Stimulated activated CD8-positive, alpha-beta memory T cell treated with anti-CD3 and anti-CD28 coated beads, Interleukin-7, amount 100 ng/mL, for 24 hours (primary cell): ENCODE measurements around the gene INPP4B.
"Not testable (repeated sequence)": the region's sequence is repeated elsewhere in the genome, so short reads cannot be mapped to it uniquely, and the experiment has no call there.

ENCODE experiments used
- DNase-seq: peaks from one replicate; pipeline ENCODE4 v3.0.0-alpha.2; 2020; ENCODE audit warnings: low read depth

INPP4B gene

DNA sequence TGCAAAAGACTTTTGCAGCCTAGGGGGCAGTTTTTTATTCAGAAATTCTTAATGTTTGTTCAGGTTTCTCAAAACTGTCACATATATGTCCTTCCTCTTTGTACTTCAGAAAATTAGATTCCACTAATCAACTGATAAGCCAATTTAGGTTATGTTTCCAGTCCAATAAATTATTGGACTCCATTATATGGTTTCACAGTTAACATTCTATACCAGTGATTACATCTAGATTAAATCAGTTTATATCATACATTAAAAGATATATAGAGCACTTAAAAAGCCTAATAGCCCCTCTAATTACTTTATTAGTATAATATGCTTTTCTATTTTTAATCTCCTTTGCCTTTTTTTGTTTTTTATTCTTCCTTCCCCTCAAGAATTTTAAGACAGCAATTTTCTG is 434.1 kb downstream of the INPP4B start:
- no peak for DNase-seq

DNA sequence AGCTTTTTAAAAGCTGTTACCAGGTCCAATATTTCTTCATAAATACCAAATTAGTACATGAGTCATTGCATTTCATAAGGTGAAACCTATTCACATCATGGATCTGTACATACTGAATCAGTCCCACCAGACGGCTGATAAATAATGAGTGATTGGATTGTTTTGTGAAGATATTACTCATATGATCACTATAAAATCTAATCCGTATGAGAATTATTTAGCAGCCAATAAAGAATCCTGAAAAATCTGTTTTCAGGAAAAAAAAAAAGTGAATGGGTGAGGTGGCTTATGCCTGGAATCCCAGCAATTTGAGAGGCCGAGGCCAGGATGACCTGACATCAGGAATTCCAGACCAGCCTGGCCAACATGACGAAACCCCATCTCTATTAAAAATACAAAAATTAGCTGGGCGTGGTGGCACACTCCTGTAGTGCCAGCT is 438.1 kb downstream of the INPP4B start:
- no peak for DNase-seq

GRCh38 chr4:142407596-142407995 is 438.5 kb downstream of the INPP4B start:
- DNase-seq = no peak

- DNase-seq = no peak
These were observed 439.1 kb downstream of the INPP4B start for GRCh38 chr4:142406917-142407501.

DNA sequence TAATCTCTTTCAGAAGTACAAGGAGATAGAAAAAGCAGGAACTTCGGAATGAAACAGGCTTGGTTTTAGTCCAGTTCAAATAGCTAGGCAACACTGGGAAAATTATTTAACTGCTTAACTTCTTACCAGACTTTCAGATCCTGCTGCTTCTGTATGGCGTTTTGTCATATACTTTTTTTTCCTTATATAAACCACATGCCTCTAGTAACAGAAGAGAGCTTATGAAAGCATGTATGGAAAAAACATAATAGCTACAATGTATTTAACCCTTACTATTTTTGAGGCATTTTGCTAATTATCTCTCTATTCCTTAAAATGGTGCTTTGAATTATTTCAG is 439.6 kb downstream of the INPP4B start:
- DNase-seq = no peak

DNA sequence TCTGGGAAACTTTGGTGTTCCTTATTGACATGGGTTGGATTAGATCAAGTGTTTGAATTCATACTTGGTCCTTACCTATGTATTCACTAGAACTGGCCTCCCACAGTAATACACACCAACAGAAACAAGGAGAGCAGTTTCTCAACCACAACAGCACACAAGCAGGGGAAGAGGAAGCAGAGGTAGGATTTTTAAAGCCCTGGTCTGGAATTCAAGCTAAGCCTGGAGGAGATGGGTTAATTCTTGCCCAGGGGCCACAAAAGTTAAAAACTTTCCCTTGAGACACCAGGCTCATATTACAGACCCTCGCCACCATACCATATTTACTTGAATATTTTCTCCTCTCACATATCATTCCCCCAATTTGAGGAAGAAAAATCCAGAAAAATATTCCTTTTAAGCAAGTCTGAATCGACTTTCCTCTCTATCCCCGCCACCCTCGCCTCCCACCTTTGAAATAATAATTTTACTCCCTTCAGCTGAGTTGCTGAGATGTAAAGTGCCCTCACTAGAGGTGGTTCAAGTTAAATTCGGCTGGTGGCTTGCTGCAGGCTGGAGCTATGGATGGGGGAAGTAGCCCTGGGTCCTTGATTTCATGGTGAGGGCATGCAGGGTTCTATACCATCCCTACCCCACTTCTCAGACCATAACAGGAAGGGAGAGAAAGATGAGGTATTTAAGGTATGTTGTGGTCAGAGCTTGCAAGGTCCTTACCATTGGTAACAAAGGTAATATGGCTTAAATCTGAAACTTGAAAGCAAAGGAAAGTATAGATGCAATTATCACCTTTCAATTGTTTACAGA is 440.2 kb downstream of the INPP4B start:
- no peak for DNase-seq

- DNase-seq = peak; percentile 32
These were observed 440.9 kb downstream of the INPP4B start for GRCh38 chr4:142405021-142405694.

GRCh38 chr4:142404191-142404611 is 441.9 kb downstream of the INPP4B start:
- no peak for DNase-seq

GRCh38 chr4:142402900-142403299 is 443.2 kb downstream of the INPP4B start:
- no peak for DNase-seq

GRCh38 chr4:142402156-142402555 is 443.9 kb downstream of the INPP4B start:
- no peak for DNase-seq

DNA sequence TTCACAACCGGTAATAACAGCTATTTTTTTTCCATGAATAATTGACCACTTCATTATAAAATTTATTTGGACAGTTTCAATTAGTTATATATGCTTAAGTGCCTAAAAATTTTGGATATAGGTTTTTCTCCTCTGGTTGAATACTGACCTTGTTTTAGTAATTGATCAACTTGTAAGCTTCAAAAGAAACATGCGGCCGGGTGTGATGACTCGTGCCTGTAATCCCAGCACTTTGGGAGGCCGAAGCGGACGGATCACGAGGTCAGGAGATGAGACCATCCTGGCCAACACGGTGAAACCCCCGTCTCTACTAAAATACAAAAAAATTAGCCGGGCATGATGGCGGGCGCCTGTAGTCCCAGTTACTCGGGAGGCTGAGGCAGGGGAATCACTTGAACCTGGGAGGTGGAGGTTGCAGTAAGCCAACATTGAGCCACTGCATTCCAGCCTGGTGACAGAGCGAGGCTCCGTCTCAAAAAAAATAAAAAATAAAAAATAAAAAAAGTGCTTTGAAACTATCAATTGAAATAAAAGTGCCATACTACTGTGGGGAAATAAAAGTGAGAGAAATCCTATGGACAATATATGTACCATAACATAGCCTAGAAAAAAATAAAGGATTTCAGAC is 448.6 kb downstream of the INPP4B start:
- DNase-seq = not testable (repeated sequence)

DNA sequence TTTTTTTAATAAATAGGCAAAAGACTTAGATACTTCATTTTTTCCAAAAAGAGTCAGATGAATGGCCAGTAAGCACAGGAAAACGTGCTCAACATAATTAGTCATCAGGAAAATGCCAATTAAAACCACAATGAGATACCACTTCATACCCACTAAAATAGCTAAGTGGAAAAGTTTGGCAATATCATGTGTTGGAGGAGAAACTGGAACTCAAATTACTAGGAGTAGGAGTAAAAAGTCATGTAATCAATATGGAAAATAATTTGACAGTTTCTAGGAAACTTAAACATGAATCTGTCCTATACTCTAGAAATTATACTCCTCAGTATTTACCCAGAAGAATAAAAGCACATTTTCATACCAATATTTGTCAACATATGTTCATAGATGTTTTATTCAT is 449.8 kb downstream of the INPP4B start:
- no peak for DNase-seq

GRCh38 chr4:142393127-142393526 is 453.0 kb downstream of the INPP4B start:
- DNase-seq = no peak

- DNase-seq = no peak
These were observed 459.2 kb downstream of the INPP4B start for GRCh38 chr4:142386856-142387255.

GRCh38 chr4:142386449-142386848 is 459.7 kb downstream of the INPP4B start:
- no peak for DNase-seq

DNA sequence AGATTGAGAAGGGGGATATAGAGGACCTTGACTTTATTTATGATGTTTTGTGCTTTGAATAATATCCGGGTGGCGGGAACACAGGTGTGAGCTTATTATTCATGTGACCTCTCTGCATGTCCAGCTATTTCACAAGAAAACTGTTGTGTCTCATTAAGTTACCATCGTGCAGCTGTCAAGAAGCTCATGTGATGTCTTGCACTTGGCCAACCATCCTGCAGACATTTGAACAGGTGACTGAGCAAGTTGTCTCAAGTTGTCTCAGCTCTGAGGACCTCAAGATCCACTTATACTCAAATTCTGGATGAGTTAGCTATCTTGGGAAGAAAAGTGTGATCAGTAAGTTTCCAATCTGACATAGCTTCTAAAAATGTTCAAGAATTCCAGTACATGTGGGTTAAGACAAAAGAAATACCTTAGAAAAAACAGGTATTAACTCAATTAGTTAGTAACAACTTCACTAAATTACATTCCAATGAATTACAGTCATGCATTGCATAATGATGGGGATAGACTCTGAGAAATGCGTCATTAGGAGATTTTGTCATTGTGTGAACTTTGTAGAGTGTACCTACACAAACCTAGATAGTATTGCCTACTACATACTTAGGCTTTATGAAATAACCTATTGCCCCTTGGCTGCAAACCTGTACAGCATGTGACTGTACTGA is 462.2 kb downstream of the INPP4B start:
- no peak for DNase-seq

DNA sequence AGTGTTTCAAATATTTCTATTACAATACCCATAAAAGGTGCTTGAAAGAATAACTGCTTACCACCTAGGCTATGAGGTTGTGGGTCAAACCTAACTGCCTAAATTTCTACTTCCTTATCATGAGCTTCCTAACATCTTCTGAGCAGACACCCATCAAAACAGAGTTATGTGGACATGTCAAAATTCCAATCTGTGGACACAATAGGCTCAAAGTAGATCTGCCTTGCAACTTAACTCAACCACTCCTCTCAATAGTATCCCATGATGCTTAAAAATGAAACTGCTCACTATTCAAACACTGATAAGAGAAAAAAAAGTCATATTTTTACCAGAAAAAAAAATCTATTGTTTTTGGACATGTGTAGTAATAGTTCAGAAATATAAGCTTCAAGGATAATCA is 462.7 kb downstream of the INPP4B start:
- no peak for DNase-seq

DNA sequence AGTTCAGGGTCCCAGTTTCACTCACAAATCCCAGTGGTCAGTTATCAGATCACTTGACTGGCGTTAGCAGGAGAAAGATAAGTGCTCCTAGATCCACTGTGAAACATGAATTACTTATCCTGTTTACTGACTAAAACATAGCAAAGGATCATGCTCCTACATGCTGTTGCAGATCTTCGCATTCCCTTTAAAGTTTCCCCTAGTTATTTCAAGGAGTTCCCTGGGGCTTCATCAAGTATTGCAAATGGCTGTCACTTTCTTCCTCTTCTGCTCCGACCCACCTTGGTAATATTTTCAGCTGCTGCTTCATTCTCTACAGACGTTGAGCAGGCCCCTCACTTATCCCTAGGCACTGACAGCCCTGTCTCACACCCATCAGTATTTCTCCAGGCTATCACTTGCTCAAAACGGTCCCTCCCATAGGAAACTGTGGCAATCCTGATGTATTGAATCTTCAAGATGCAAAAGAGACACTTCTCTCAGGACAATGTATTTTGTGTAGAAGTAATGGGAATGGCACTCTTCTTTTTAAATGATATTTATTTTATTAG is 466.0 kb downstream of the INPP4B start:
- DNase-seq = no peak

- DNase-seq = no peak
These were observed 466.6 kb downstream of the INPP4B start for GRCh38 chr4:142379277-142380051.

GRCh38 chr4:142378179-142378578 is 467.9 kb downstream of the INPP4B start:
- no peak for DNase-seq
